Measurements from ENCODE around the gene IGFBP6. TPM values are rescaled to one million over a fixed set of nuclear protein-coding genes. Genes with fewer than 3 reads are reported as not detected.

Gene IGFBP6
- total RNA-seq, 1 experiment from 2014 or later: 6.4 TPM

DNA sequence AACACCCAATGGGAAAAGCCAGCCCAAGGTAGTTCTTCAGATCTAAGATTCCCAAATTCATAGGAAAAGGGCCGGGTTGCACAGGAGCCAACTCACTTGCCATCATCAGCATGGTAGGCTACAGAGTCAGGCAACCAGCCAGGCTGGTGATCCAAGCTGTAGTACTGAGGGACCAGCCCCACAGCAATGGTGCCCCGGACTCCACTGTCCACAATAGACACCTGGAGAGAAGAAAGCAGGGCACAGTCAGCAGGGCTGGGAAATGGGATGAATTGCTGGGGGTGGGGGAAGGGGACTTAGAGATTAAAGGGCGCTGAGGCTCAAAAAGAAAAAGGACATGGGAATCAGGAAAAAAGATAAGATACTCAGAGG, 22.5 kb upstream of the IGFBP6 start:
- Mint-ChIP-seq H3K9me3 (no peaks in the 10 kb centered on the region), H3K27me3 (ENCODE audit: low read depth) (peaks cover 4% of the 10 kb centered on the region), H3K4me3 (no peak overlapping the region), H3K36me3 (peaks cover 12% of the 10 kb centered on the region; the same call in 1 of the 2 replicates), H3K4me1 (peaks cover 26% of the 10 kb centered on the region), H3K27ac (no peak overlapping the region)
- POLR2A ChIA-PET: no interaction called here
- no peak for ATAC-seq
- TF ChIP-seq, protein P1, sequence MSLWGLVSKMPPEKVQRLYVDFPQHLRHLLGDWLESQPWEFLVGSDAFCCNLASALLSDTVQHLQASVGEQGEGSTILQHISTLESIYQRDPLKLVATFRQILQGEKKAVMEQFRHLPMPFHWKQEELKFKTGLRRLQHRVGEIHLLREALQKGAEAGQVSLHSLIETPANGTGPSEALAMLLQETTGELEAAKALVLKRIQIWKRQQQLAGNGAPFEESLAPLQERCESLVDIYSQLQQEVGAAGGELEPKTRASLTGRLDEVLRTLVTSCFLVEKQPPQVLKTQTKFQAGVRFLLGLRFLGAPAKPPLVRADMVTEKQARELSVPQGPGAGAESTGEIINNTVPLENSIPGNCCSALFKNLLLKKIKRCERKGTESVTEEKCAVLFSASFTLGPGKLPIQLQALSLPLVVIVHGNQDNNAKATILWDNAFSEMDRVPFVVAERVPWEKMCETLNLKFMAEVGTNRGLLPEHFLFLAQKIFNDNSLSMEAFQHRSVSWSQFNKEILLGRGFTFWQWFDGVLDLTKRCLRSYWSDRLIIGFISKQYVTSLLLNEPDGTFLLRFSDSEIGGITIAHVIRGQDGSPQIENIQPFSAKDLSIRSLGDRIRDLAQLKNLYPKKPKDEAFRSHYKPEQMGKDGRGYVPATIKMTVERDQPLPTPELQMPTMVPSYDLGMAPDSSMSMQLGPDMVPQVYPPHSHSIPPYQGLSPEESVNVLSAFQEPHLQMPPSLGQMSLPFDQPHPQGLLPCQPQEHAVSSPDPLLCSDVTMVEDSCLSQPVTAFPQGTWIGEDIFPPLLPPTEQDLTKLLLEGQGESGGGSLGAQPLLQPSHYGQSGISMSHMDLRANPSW (CRISPR knock-in tag; conservative IDR thresholded peaks at IDR 0.05; ENCODE audit: low read depth): no peak
- TF ChIP-seq ZNF671 (CRISPR knock-in tag; IDR thresholded peaks at IDR 0.05) (no peak), ESRRA (CRISPR knock-in tag; IDR thresholded peaks at IDR 0.05; ENCODE audit: borderline replicate concordance) (no peak), EMX1 (CRISPR knock-in tag; IDR thresholded peaks at IDR 0.05) (no peak)
- CTCF ChIA-PET: interaction anchor here (1.3 kb wide), 1 partner anchor 24 kb away, joined by 4 read pairs; no protein-coding TSS in a partner anchor
- DNase-seq (ENCODE audit: low spot score): no peak

DNA sequence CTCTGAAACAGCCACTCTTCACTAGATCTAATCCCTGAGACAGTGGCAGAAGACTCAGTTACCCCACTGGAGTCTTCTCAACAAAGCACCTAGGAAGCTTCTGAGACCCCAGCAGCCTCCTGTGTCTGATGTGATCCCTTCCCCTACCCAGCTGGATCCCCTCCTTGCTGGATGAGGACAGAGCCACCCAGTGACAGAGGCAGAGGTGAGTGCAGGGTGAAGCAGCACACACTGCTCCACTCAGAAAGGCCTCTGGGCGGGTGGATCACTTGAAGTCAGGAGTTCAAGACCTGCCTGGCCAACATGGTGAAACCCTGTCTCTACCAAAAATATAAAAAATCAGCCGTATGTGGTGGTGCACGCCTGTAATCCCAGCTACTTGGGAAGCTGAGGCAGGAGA, 21.0 kb upstream of the IGFBP6 start:
- DNase-seq (ENCODE audit: low spot score): no peak
- no peak for ATAC-seq
- H3K36me3 Mint-ChIP-seq: peaks cover 12% of the 10 kb centered on the region; the same call in 1 of the 2 replicates
- H3K4me1 Mint-ChIP-seq: peaks cover 25% of the 10 kb centered on the region
- peaks cover 19% of the 10 kb centered on the region for H3K27me3 Mint-ChIP-seq (ENCODE audit: low read depth)
- no peaks in the 10 kb centered on the region for H3K9me3 Mint-ChIP-seq
- TF ChIP-seq, protein P2, sequence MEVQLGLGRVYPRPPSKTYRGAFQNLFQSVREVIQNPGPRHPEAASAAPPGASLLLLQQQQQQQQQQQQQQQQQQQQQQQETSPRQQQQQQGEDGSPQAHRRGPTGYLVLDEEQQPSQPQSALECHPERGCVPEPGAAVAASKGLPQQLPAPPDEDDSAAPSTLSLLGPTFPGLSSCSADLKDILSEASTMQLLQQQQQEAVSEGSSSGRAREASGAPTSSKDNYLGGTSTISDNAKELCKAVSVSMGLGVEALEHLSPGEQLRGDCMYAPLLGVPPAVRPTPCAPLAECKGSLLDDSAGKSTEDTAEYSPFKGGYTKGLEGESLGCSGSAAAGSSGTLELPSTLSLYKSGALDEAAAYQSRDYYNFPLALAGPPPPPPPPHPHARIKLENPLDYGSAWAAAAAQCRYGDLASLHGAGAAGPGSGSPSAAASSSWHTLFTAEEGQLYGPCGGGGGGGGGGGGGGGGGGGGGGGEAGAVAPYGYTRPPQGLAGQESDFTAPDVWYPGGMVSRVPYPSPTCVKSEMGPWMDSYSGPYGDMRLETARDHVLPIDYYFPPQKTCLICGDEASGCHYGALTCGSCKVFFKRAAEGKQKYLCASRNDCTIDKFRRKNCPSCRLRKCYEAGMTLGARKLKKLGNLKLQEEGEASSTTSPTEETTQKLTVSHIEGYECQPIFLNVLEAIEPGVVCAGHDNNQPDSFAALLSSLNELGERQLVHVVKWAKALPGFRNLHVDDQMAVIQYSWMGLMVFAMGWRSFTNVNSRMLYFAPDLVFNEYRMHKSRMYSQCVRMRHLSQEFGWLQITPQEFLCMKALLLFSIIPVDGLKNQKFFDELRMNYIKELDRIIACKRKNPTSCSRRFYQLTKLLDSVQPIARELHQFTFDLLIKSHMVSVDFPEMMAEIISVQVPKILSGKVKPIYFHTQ (CRISPR knock-in tag; IDR thresholded peaks at IDR 0.05): no peak
- TF ChIP-seq, protein P3, sequence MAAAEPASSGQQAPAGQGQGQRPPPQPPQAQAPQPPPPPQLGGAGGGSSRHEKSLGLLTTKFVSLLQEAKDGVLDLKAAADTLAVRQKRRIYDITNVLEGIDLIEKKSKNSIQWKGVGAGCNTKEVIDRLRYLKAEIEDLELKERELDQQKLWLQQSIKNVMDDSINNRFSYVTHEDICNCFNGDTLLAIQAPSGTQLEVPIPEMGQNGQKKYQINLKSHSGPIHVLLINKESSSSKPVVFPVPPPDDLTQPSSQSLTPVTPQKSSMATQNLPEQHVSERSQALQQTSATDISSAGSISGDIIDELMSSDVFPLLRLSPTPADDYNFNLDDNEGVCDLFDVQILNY (CRISPR knock-in tag; IDR thresholded peaks at IDR 0.05): no peak
- TF ChIP-seq NR1H2 (CRISPR knock-in tag; IDR thresholded peaks at IDR 0.05): no peak
- no peak for TF ChIP-seq ZNF219 (CRISPR knock-in tag; IDR thresholded peaks at IDR 0.05; ENCODE audit: borderline replicate concordance)
- TF ChIP-seq NFE2L1 (CRISPR knock-in tag; IDR thresholded peaks at IDR 0.05): no peak
- no peak for TF ChIP-seq SMAD4 (CRISPR knock-in tag; IDR thresholded peaks at IDR 0.05)
- TF ChIP-seq, protein P4, sequence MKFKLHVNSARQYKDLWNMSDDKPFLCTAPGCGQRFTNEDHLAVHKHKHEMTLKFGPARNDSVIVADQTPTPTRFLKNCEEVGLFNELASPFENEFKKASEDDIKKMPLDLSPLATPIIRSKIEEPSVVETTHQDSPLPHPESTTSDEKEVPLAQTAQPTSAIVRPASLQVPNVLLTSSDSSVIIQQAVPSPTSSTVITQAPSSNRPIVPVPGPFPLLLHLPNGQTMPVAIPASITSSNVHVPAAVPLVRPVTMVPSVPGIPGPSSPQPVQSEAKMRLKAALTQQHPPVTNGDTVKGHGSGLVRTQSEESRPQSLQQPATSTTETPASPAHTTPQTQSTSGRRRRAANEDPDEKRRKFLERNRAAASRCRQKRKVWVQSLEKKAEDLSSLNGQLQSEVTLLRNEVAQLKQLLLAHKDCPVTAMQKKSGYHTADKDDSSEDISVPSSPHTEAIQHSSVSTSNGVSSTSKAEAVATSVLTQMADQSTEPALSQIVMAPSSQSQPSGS (CRISPR knock-in tag; IDR thresholded peaks at IDR 0.05; ENCODE audit: borderline replicate concordance, low read depth): no peak
- no peak for TF ChIP-seq ESRRA (CRISPR knock-in tag; IDR thresholded peaks at IDR 0.05; ENCODE audit: borderline replicate concordance)
- ChIA-PET POLR2A (no interaction called here), CTCF (interaction anchor here (0.5 to 3.7 kb wide), 3 partner anchors 11 to 275 kb away, joined by 3 to 76 read pairs (median 8); partner anchors contain the start of gene IGFBP6)
- no peak overlapping the region for H3K4me3 Mint-ChIP-seq
- H3K27ac Mint-ChIP-seq: no peak overlapping the region

DNA sequence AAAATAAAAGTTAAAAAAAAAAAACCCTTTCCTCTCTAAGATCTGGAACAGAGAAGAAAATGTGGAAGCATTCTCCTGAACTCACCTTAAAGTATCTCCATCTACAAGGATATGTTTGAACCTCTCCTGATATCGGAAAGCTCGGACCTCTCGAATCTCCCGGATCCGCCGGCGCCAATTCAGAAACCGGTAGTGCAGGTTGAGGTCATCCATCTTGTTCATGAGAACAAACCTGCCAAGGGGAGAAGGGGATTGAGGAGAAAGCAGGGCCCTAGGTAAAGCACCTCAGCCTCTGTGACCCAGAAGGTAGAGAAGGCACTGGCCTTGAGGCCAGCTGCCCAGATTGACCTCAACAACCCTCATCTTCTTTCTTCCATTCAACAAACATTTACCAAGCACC, 20.4 kb upstream of the IGFBP6 start:
- Mint-ChIP-seq H3K27me3 (ENCODE audit: low read depth) (peaks cover 25% of the 10 kb centered on the region), H3K4me1 (peaks cover 21% of the 10 kb centered on the region), H3K27ac (no peak overlapping the region), H3K9me3 (no peaks in the 10 kb centered on the region), H3K36me3 (peaks cover 12% of the 10 kb centered on the region; the same call in 1 of the 2 replicates), H3K4me3 (no peak overlapping the region)
- ChIA-PET POLR2A (interaction anchor here (0.6 kb wide), 1 partner anchor 118 kb away, joined by 3 read pairs; no protein-coding TSS in a partner anchor), CTCF (interaction anchor here (1.6 to 3.7 kb wide), 3 partner anchors 10 to 83 kb away, joined by 9 to 80 read pairs (median 76); partner anchors contain the start of gene IGFBP6)
- ATAC-seq (no peak), DNase-seq (ENCODE audit: low spot score) (no peak)
- TF ChIP-seq, protein P3 (CRISPR knock-in tag; IDR thresholded peaks at IDR 0.05): no peak
- TF ChIP-seq EMX1 (CRISPR knock-in tag; IDR thresholded peaks at IDR 0.05) (no peak), ZNF317 (CRISPR knock-in tag; IDR thresholded peaks at IDR 0.05; ENCODE audit: borderline replicate concordance, low read depth) (no peak), CREM (CRISPR knock-in tag; IDR thresholded peaks at IDR 0.05) (no peak)
- TF ChIP-seq, protein P5, sequence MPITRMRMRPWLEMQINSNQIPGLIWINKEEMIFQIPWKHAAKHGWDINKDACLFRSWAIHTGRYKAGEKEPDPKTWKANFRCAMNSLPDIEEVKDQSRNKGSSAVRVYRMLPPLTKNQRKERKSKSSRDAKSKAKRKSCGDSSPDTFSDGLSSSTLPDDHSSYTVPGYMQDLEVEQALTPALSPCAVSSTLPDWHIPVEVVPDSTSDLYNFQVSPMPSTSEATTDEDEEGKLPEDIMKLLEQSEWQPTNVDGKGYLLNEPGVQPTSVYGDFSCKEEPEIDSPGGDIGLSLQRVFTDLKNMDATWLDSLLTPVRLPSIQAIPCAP (CRISPR knock-in tag; IDR thresholded peaks at IDR 0.05): no peak
- TF ChIP-seq, protein P6, sequence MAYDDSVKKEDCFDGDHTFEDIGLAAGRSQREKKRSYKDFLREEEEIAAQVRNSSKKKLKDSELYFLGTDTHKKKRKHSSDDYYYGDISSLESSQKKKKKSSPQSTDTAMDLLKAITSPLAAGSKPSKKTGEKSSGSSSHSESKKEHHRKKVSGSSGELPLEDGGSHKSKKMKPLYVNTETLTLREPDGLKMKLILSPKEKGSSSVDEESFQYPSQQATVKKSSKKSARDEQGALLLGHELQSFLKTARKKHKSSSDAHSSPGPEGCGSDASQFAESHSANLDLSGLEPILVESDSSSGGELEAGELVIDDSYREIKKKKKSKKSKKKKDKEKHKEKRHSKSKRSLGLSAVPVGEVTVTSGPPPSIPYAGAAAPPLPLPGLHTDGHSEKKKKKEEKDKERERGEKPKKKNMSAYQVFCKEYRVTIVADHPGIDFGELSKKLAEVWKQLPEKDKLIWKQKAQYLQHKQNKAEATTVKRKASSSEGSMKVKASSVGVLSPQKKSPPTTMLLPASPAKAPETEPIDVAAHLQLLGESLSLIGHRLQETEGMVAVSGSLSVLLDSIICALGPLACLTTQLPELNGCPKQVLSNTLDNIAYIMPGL (CRISPR knock-in tag; IDR thresholded peaks at IDR 0.05): no peak
- TF ChIP-seq, protein P7, sequence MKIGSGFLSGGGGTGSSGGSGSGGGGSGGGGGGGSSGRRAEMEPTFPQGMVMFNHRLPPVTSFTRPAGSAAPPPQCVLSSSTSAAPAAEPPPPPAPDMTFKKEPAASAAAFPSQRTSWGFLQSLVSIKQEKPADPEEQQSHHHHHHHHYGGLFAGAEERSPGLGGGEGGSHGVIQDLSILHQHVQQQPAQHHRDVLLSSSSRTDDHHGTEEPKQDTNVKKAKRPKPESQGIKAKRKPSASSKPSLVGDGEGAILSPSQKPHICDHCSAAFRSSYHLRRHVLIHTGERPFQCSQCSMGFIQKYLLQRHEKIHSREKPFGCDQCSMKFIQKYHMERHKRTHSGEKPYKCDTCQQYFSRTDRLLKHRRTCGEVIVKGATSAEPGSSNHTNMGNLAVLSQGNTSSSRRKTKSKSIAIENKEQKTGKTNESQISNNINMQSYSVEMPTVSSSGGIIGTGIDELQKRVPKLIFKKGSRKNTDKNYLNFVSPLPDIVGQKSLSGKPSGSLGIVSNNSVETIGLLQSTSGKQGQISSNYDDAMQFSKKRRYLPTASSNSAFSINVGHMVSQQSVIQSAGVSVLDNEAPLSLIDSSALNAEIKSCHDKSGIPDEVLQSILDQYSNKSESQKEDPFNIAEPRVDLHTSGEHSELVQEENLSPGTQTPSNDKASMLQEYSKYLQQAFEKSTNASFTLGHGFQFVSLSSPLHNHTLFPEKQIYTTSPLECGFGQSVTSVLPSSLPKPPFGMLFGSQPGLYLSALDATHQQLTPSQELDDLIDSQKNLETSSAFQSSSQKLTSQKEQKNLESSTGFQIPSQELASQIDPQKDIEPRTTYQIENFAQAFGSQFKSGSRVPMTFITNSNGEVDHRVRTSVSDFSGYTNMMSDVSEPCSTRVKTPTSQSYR (CRISPR knock-in tag; IDR thresholded peaks at IDR 0.05): no peak

Data from WTC11 (cell line).